Liver (tissue), 9 donors: ENCODE data around the gene PVALEF. TPM values are rescaled to one million over a fixed set of nuclear protein-coding genes. Genes with fewer than 3 reads are reported as not detected.

ENCODE experiments used
- DNase-seq: peaks from one replicate; pipeline ENCODE4 v3.0.0-alpha.2; 2017; ENCODE audit warnings: low spot score
- H3K27ac ChIP-seq, 2 donors: one replicate each; pipeline ENCODE4 v1.7.0; 2013; ENCODE audit warnings: inconsistent platforms in 2 of 2, low read length in 2 of 2, control low read depth in 1 of 2, low read depth in 1 of 2, mild to moderate bottlenecking in 1 of 2
- H3K27me3 ChIP-seq, 4 donors: one replicate each; pipeline versions ENCODE4 v1.6.1 to v1.7.0; 2013; ENCODE audit warnings: low read length in 3 of 4, inconsistent platforms in 1 of 4, mild to moderate bottlenecking in 1 of 4, moderate library complexity in 1 of 4; ENCODE audit not compliant: control insufficient read depth in 4 of 4, insufficient read depth in 4 of 4
- H3K36me3 ChIP-seq, 4 donors: one replicate each; pipeline versions ENCODE4 v1.6.1 to v1.7.0; 2013; ENCODE audit warnings: low read length in 3 of 4, mild to moderate bottlenecking in 3 of 4, low read depth in 1 of 4, moderate library complexity in 1 of 4; ENCODE audit not compliant: control insufficient read depth in 4 of 4, insufficient read depth in 3 of 4
- H3K4me1 ChIP-seq, 4 donors: one replicate each; pipeline versions ENCODE4 v1.6.1 to v1.7.0; 2013; ENCODE audit warnings: low read length in 3 of 4, mild to moderate bottlenecking in 3 of 4, moderate library complexity in 1 of 4; ENCODE audit not compliant: control insufficient read depth in 4 of 4, insufficient read depth in 4 of 4
- H3K4me3 ChIP-seq, 3 donors: one replicate each; pipeline versions ENCODE4 v1.6.1 to v1.7.0; 2013; ENCODE audit warnings: low read length in 3 of 3, control low read depth in 1 of 3, low read depth in 1 of 3, mild to moderate bottlenecking in 1 of 3
- H3K9ac ChIP-seq, 2 donors: one replicate each; pipeline ENCODE4 v1.7.0; 2013; ENCODE audit warnings: low read length in 2 of 2, mild to moderate bottlenecking in 2 of 2, moderate library complexity in 2 of 2, control low read depth in 1 of 2, low read depth in 1 of 2
- H3K9me3 ChIP-seq, 4 donors: one replicate each; pipeline versions ENCODE4 v1.6.1 to v1.7.0; 2013; ENCODE audit warnings: low read length in 3 of 4; ENCODE audit not compliant: control insufficient read depth in 4 of 4
- ATF3 ChIP-seq: IDR thresholded peaks from 2 replicates; pipeline ENCODE4 v1.6.1; 2016; ENCODE audit warnings: antibody characterized with exemption
- FOXA1 ChIP-seq: IDR thresholded peaks from 2 replicates; pipeline ENCODE4 v1.6.1; 2016; ENCODE audit warnings: antibody characterized with exemption
- GABPA ChIP-seq, 2 donors: IDR thresholded peaks in 1 of 2; conservative IDR thresholded peaks in 1 of 2; 2 replicates each; pipeline ENCODE4 v1.6.1; 2016; ENCODE audit warnings: antibody characterized with exemption in 2 of 2, mild to moderate bottlenecking in 1 of 2, moderate library complexity in 1 of 2
- HNF4A ChIP-seq, 2 donors: conservative IDR thresholded peaks; 2 replicates each; pipeline ENCODE4 v1.6.1; 2016; ENCODE audit warnings: antibody characterized with exemption in 2 of 2, mild to moderate bottlenecking in 2 of 2
- HNF4G ChIP-seq: IDR thresholded peaks from 2 replicates; pipeline ENCODE4 v1.6.1; 2016; ENCODE audit warnings: antibody characterized with exemption
- NR2F2 ChIP-seq: IDR thresholded peaks from 2 replicates; pipeline ENCODE4 v1.6.1; 2016; ENCODE audit warnings: antibody characterized with exemption
- RAD21 ChIP-seq, 2 donors: IDR thresholded peaks; 2 replicates each; pipeline ENCODE4 v1.6.1; 2016; ENCODE audit warnings: antibody characterized with exemption in 2 of 2, mild to moderate bottlenecking in 2 of 2
- REST ChIP-seq: IDR thresholded peaks from 2 replicates; pipeline ENCODE4 v1.6.1; 2016; ENCODE audit warnings: antibody characterized with exemption, mild to moderate bottlenecking
- TAF1 ChIP-seq: conservative IDR thresholded peaks from 2 replicates; pipeline ENCODE4 v1.6.1; 2016; ENCODE audit warnings: antibody characterized with exemption, mild to moderate bottlenecking
- WGBS: extraction: QIAGEN DNeasy Blood & Tissue Kit; methylation state at CpG from one replicate; pipeline ENCODE4 v1.1.7; 2013; 5-methylcytosine and 5-hydroxymethylcytosine counted together
- polyA plus RNA-seq, 2 donors: library from polyadenylated mRNA; stranded (reverse) in 1 of 2; unstranded in 1 of 2; fragments of 200-250 nt in 1 of 2; fragments of >200 nt in 1 of 2; fragmentation: Nextera tagmentation in 1 of 2; extraction: Ambion mirVana in 1 of 2; gene quantifications; one replicate each; pipeline versions ENCODE4 v1.2.1 to v1.2.3, GENCODE V29; 2013 to 2015
- total RNA-seq, 2 donors: library from RNA; depleted of rRNA; stranded (reverse); fragments of >200 nt; gene quantifications; one replicate each; pipeline ENCODE4 v1.2.3, GENCODE V29; 2014
- TF ChIP-seq, protein P1 (sequence below): IDR thresholded peaks from 2 replicates; pipeline ENCODE4 v1.6.1; 2016; ENCODE audit warnings: antibody characterized with exemption
- TF ChIP-seq, protein P2 (sequence below): fragments of 150-350 bp; IDR thresholded peaks from 2 replicates; pipeline ENCODE4 v1.5.1; 2017; ENCODE audit warnings: improper control_type of control experiment, low read depth, low read length; ENCODE audit not compliant: missing input control
- donor health status: healthy.
- donor health status: healthy.
- donor health status: healthy.
- donor health status: healthy.
- donor health status: healthy.

PVALEF gene
- total and polyA plus RNA-seq, 4 donors = not detected

DNA sequence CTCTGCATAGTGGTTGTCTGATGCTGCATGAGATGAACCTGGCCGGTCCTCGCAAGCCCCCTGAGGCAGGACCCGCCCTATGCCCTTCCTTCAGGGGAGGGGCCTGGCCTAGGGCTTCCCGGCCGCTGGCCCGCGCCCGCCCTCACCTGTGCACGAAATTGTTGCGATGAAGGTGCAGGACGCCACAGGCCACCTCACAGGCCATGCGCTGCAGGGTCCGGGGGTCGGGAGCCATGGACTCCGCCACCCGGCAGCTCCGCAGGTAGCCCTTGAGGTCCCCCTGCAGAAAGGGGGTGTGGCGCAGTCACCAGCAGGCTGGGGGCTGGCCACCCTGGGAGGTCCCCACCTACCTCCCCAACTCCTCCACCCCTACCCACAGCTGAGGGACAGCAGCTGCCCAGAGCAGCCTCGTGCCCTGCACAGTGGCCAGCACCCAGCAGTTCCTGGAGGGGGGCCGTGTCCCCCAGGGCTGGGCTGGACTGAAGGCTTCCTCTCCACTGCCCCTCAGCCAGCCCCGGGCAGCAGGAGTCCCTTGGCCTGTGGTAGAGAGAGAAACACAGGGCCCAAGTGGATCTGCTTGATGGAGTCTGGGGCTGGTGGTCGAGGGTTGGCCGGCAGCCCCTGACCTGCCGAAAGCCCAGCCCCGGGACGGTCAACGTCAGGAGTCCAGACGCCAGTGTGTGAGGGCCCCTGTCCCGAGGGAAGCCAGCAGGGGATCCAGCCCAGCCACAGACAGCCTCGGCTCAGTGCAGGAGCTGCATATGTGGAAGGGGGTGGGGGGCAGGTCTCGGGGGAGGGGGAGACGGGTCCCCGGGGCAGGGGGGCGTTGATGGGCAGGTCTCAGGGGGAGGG is 38.8 kb upstream of the PVALEF start (continued):
- TF ChIP-seq REST (no peak), TAF1 (no peak), HNF4A (conservative IDR thresholded peaks at IDR 0.05) (no peak), NR2F2 (no peak)

- Histone ChIP-seq H3K9me3 (no peaks in the 10 kb centered on the region), H3K4me3 (no peak overlapping the region), H3K4me1 (no peaks in the 10 kb centered on the region), H3K27me3 (no peaks in the 10 kb centered on the region), H3K9ac (no peak overlapping the region), H3K27ac (no peak overlapping the region), H3K36me3 (no peaks in the 10 kb centered on the region)
- DNase-seq = no peak
- TF ChIP-seq ATF3 (no peak), FOXA1 (no peak), HNF4G (no peak)
- TF ChIP-seq, protein P1, sequence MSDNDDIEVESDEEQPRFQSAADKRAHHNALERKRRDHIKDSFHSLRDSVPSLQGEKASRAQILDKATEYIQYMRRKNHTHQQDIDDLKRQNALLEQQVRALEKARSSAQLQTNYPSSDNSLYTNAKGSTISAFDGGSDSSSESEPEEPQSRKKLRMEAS = no peak
- TF ChIP-seq, protein P2, sequence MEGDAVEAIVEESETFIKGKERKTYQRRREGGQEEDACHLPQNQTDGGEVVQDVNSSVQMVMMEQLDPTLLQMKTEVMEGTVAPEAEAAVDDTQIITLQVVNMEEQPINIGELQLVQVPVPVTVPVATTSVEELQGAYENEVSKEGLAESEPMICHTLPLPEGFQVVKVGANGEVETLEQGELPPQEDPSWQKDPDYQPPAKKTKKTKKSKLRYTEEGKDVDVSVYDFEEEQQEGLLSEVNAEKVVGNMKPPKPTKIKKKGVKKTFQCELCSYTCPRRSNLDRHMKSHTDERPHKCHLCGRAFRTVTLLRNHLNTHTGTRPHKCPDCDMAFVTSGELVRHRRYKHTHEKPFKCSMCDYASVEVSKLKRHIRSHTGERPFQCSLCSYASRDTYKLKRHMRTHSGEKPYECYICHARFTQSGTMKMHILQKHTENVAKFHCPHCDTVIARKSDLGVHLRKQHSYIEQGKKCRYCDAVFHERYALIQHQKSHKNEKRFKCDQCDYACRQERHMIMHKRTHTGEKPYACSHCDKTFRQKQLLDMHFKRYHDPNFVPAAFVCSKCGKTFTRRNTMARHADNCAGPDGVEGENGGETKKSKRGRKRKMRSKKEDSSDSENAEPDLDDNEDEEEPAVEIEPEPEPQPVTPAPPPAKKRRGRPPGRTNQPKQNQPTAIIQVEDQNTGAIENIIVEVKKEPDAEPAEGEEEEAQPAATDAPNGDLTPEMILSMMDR = no peak
- WGBS = 70% methylated on average over 5 of the region's 5 CpGs
These were observed 38.2 kb upstream of the PVALEF start for GRCh38 chr17:81127133-81127455.

- DNase-seq = no peak
- H3K9ac ChIP-seq = no peak overlapping the region
- H3K4me1 ChIP-seq = no peaks in the 10 kb centered on the region
- WGBS = 79% methylated on average over 25 of the region's 25 CpGs
- TF ChIP-seq RAD21 (IDR thresholded peaks at IDR 0.05) = no peak
- TF ChIP-seq GABPA (IDR thresholded peaks at IDR 0.05 in 1 of 2, conservative IDR thresholded peaks at IDR 0.05 in 1 of 2) = no peak
- no peak overlapping the region for H3K4me3 ChIP-seq
- H3K27ac ChIP-seq = no peak overlapping the region
- no peaks in the 10 kb centered on the region for H3K36me3 ChIP-seq
- H3K27me3 ChIP-seq = no peaks in the 10 kb centered on the region
- H3K9me3 ChIP-seq = no peaks in the 10 kb centered on the region
These were observed 37.7 kb upstream of the PVALEF start for GRCh38 chr17:81127526-81128177.
